GM12878 (cell line): ENCODE results near the gene NCAM1. TPM values are rescaled to one million over a fixed set of nuclear protein-coding genes. Genes with fewer than 3 reads are reported as not detected.

ENCODE experiments used
- ATAC-seq: fragments of 200-7000 bp; cut with Tn5 transposase; 3 replicates; pipeline ENCODE4 v1.9.1; 2020; ENCODE audit warnings: mild to moderate bottlenecking, moderate library complexity
- BruUV-seq: library from RNA; stranded (reverse); fragments of 400-500 nt; replicated peaks from 2 replicates; lab custom pipeline; 2021; lab: Mats Ljungman, UMichigan
- CTCF ChIA-PET: fragments of 300-600 bp; sonication (Branson Sonifier 250); formaldehyde crosslinking; extraction: SDS; loops from one replicate; lab custom pipeline; 2021; ENCODE audit warnings: inconsistent platforms; lab: Yijun Ruan, JAX
- POLR2A ChIA-PET: fragments of 350-600 bp; formaldehyde crosslinking; extraction: SDS; loops from one replicate; lab custom pipeline; 2021; ENCODE audit warnings: inconsistent platforms; lab: Charles Lee
- RAD21 ChIA-PET: fragments of 300-600 bp; sonication (Branson Sonifier 250); formaldehyde crosslinking; loops from one replicate; lab custom pipeline; 2023; ENCODE audit warnings: antibody characterized with exemption; ENCODE audit not compliant: unreplicated experiment; lab: Charles Lee
- SMC1A ChIA-PET: fragments of 300-600 bp; sonication (Branson Sonifier 250); formaldehyde crosslinking; loops from one replicate; lab custom pipeline; 2023; ENCODE audit not compliant: unreplicated experiment, uncharacterized antibody; lab: Charles Lee
- DNase-seq: peaks from one replicate; pipeline ENCODE4 v3.0.0-alpha.2; 2011; ENCODE audit warnings: low read depth, low spot score
- FAIRE-seq: peaks from 3 replicates; lab custom pipeline; 2011; peaks lifted over from hg19 to GRCh38; lab: Jason Lieb, UNC
- H2AFZ ChIP-seq: 2 replicates; pipeline ENCODE4 v1.6.0; 2011; ENCODE audit warnings: low read depth, low read length, control low read depth; ENCODE audit not compliant: control insufficient read depth
- H3K27ac ChIP-seq: 2 replicates; pipeline ENCODE4 v1.5.1; 2011; ENCODE audit warnings: control low read depth; ENCODE audit not compliant: control insufficient read depth, insufficient read depth
- H3K27me3 ChIP-seq, 2 experiments: replicated peaks in 1 of 2; 2 replicates each; pipeline versions ENCODE4 v1.6.0 to v1.6.1; 2011; ENCODE audit warnings: low read length in 1 of 2; ENCODE audit not compliant: control insufficient read depth in 2 of 2, insufficient read depth in 2 of 2
- H3K36me3 ChIP-seq, 2 experiments: 2 replicates each; pipeline ENCODE4 v1.5.1; 2011; ENCODE audit warnings: low read length in 1 of 2; ENCODE audit not compliant: control insufficient read depth in 2 of 2, insufficient read depth in 2 of 2
- H3K4me1 ChIP-seq: 2 replicates; pipeline ENCODE4 v1.6.1; 2011; ENCODE audit warnings: mild to moderate bottlenecking, low read length, moderate library complexity, mixed read lengths; ENCODE audit not compliant: control insufficient read depth, insufficient read depth
- H3K4me2 ChIP-seq: 2 replicates; pipeline ENCODE4 v1.6.0; 2011; ENCODE audit warnings: control low read depth; ENCODE audit not compliant: control insufficient read depth, insufficient read depth
- H3K4me3 ChIP-seq: fragments of 200-600 bp; sonication (generic); 2 replicates; pipeline ENCODE4 v1.5.1; 2016
- H3K79me2 ChIP-seq: 2 replicates; pipeline ENCODE4 v1.6.0; 2011; ENCODE audit warnings: low read length; ENCODE audit not compliant: control insufficient read depth, insufficient read depth
- H3K9ac ChIP-seq: 2 replicates; pipeline ENCODE4 v1.8.0; 2011; ENCODE audit warnings: low read length, control low read depth, mixed read lengths; ENCODE audit not compliant: control insufficient read depth, insufficient read depth
- H3K9me3 ChIP-seq: replicated peaks from 3 replicates; pipeline ENCODE4 v1.5.1; 2011; ENCODE audit warnings: mild to moderate bottlenecking, low read length; ENCODE audit not compliant: control insufficient read depth, insufficient read depth
- H4K20me1 ChIP-seq: 2 replicates; pipeline ENCODE4 v1.6.0; 2011; ENCODE audit not compliant: control insufficient read depth, insufficient read depth
- BCL3 ChIP-seq: IDR thresholded peaks from 2 replicates; pipeline ENCODE4 v1.6.1; 2011; ENCODE audit warnings: borderline replicate concordance, low read depth, mild to moderate bottlenecking, moderate library complexity, low read length; ENCODE audit not compliant: insufficient read depth, poor library complexity, severe bottlenecking
- CHD2 ChIP-seq: IDR thresholded peaks from 2 replicates; pipeline ENCODE4 v1.6.1; 2011; ENCODE audit warnings: low read depth, low read length, improper control_type of control experiment, borderline replicate concordance
- CREM ChIP-seq: IDR thresholded peaks from 2 replicates; pipeline ENCODE4 v1.6.1; 2014; ENCODE audit warnings: antibody characterized with exemption, low read depth
- E4F1 ChIP-seq: fragments of 450-650 bp; IDR thresholded peaks from 2 replicates; pipeline ENCODE4 v1.6.1; 2018; ENCODE audit warnings: borderline replicate concordance, mild to moderate bottlenecking; ENCODE audit not compliant: partially characterized antibody
- EGR1 ChIP-seq, 2 experiments: IDR thresholded peaks; 1 replicate in 1 of 2; 2 replicates in 1 of 2; pipeline ENCODE4 v1.6.1; 2011 to 2012; ENCODE audit warnings: low read depth in 2 of 2, low read length in 2 of 2, borderline replicate concordance in 1 of 2, mild to moderate bottlenecking in 1 of 2, moderate library complexity in 1 of 2
- ESRRA ChIP-seq: IDR thresholded peaks from 2 replicates; pipeline ENCODE4 v1.6.1; 2012; ENCODE audit warnings: mild to moderate bottlenecking, low read length, improper control_type of control experiment
- EZH2 ChIP-seq: IDR thresholded peaks from 2 replicates; pipeline ENCODE4 v1.6.1; 2012; ENCODE audit warnings: low read depth, mild to moderate bottlenecking, control low read depth, inconsistent platforms, low read length, borderline replicate concordance; ENCODE audit not compliant: control insufficient read depth
- FOXM1 ChIP-seq: IDR thresholded peaks from 2 replicates; pipeline ENCODE4 v1.6.1; 2012; ENCODE audit warnings: low read depth, mild to moderate bottlenecking, inconsistent platforms, low read length, moderate library complexity
- HDAC6 ChIP-seq: fragments of 200-600 bp; sonication (generic); IDR thresholded peaks from one replicate; pipeline ENCODE4 v1.8.0; 2017; ENCODE audit warnings: antibody characterized with exemption; ENCODE audit not compliant: unreplicated experiment
- MEF2B ChIP-seq: fragments of 450-650 bp; IDR thresholded peaks from 2 replicates; pipeline ENCODE4 v1.6.1; 2018; ENCODE audit warnings: mild to moderate bottlenecking, moderate library complexity; ENCODE audit not compliant: partially characterized antibody, poor library complexity, severe bottlenecking
- MXI1 ChIP-seq: fragments of 150-350 bp; IDR thresholded peaks from 2 replicates; pipeline ENCODE4 v1.6.1; 2011; ENCODE audit warnings: low read depth, mild to moderate bottlenecking, inconsistent platforms, low read length, improper control_type of control experiment
- SREBF2 ChIP-seq: IDR thresholded peaks from 2 replicates; pipeline ENCODE4 v1.6.1; 2012; ENCODE audit warnings: mild to moderate bottlenecking, low read length
- TARDBP ChIP-seq: IDR thresholded peaks from 2 replicates; pipeline ENCODE4 v1.6.1; 2016; ENCODE audit warnings: borderline replicate concordance
- ZBED1 ChIP-seq: IDR thresholded peaks from 2 replicates; pipeline ENCODE4 v1.6.1; 2016; ENCODE audit warnings: borderline replicate concordance
- ZNF274 ChIP-seq: IDR thresholded peaks from one replicate; pipeline ENCODE4 v1.8.0; 2011; ENCODE audit not compliant: insufficient read length, insufficient read depth
- WGBS: methylation state at CpG from one replicate; pipeline ENCODE4 v1.1.6; 2016; ENCODE audit warnings: low lambda C conversion rate; ENCODE audit not compliant: insufficient replicate concordance, insufficient coverage; ENCODE audit errors: missing lambda C conversion rate; 5-methylcytosine and 5-hydroxymethylcytosine counted together
- in situ Hi-C: fragments of 300-500 bp; cut with MboI; formaldehyde crosslinking; loops from 9 replicates; pipeline ENCODE4 v1.14.3; 2018; ENCODE audit warnings: mixed read lengths
- intact Hi-C: fragments of 100-400 bp; cut with micrococcal nuclease; formaldehyde crosslinking; loops from one replicate; pipeline ENCODE4 v1.14.2; 2022; ENCODE audit not compliant: unreplicated experiment
- polyA plus RNA-seq, 11 experiments: library from polyadenylated mRNA; depleted of rRNA in 4 of 11; unstranded in 6 of 11; stranded (reverse) in 5 of 11; fragments of >200 nt; fragmentation: Nextera tagmentation in 4 of 11; fragmentation: Illumina TruSeq in 1 of 11; extraction: Ambion mirVana in 4 of 11; extraction: Trizol in 1 of 11; gene quantifications; 1 replicate in 1 of 11; 2 replicates in 10 of 11; pipeline versions ENCODE4 v1.2.1 to v1.2.3, GENCODE V29; 2011 to 2016; ENCODE audit warnings: inconsistent platforms in 2 of 11, missing spikeins in 2 of 11, low read depth in 1 of 11
- total RNA-seq, 4 experiments: library from RNA; depleted of rRNA in 3 of 4; stranded (reverse); fragments of >200 nt in 3 of 4; fragmentation: Illumina TruSeq in 1 of 4; extraction: Trizol in 1 of 4; gene quantifications; 2 replicates each; pipeline versions ENCODE4 v1.2.1 to v1.2.3, GENCODE V29; 2013 to 2021

NCAM1 gene
- total and polyA plus RNA-seq, 10 of the 15 experiments (the other 5 are each of a cell fraction or from before 2014, with no cell fraction given), result 0.10 to 0.23 (median 0.11) TPM; not detected in 7

GRCh38 chr11:113045146-113045545 lies 83.9 kb downstream of the NCAM1 start:
- no peak for FAIRE-seq

GRCh38 chr11:113046866-113047265 lies 85.6 kb downstream of the NCAM1 start:
- H3K27ac ChIP-seq, result no peak overlapping the region
- H3K27me3 ChIP-seq, result no peaks in the 10 kb centered on the region
- no TSS peak for BruUV-seq
- H3K9ac ChIP-seq, result no peak overlapping the region
- H4K20me1 ChIP-seq, result no peaks in the 10 kb centered on the region
- DNase-seq (no peak), ATAC-seq (no peak), FAIRE-seq (no peak)
- in situ Hi-C loops (no loop called here), intact Hi-C loops (no loop called here)
- SMC1A ChIA-PET, result interaction anchor here (1.6 kb wide), 1 partner anchor 10 kb away, joined by 3 read pairs; no protein-coding TSS in a partner anchor
- no peaks in the 10 kb centered on the region for H3K36me3 ChIP-seq
- POLR2A ChIA-PET, result no interaction called here
- H3K4me2 ChIP-seq, result no peak overlapping the region
- H3K9me3 ChIP-seq, result peaks cover 2% of the 10 kb centered on the region; the same call in 1 of the 3 replicates
- no peaks in the 10 kb centered on the region for H3K4me1 ChIP-seq
- RAD21 ChIA-PET, result no interaction called here
- CTCF ChIA-PET, result no interaction called here
- 0% methylated on average over 2 of the region's 2 CpGs for WGBS
- no peak overlapping the region for H3K4me3 ChIP-seq
- H2AFZ ChIP-seq, result no peak overlapping the region
- no peaks in the 10 kb centered on the region for H3K79me2 ChIP-seq
- no peak for TF ChIP-seq CREM
- TF ChIP-seq CHD2, result no peak
- TF ChIP-seq TARDBP, result no peak
- no peak for TF ChIP-seq ZBED1
- TF ChIP-seq MXI1, result no peak
- TF ChIP-seq SREBF2, result no peak
- TF ChIP-seq EZH2, result no peak
- TF ChIP-seq ZNF274, result no peak
- no peak for TF ChIP-seq FOXM1
- no peak for TF ChIP-seq E4F1
- no peak for TF ChIP-seq MEF2B

More at GRCh38 chr11:113045146-113045545, 83.9 kb downstream of the NCAM1 start:
- H4K20me1 ChIP-seq, result no peaks in the 10 kb centered on the region
- intact Hi-C loops, result no loop called here
- 56% methylated on average over 15 of the region's 15 CpGs for WGBS
- H3K9ac ChIP-seq, result no peak overlapping the region
- H3K4me3 ChIP-seq, result no peak overlapping the region
- DNase-seq (no peak), ATAC-seq (no peak)
- POLR2A ChIA-PET, result no interaction called here
- H3K36me3 ChIP-seq, result no peaks in the 10 kb centered on the region
- no peak overlapping the region for H3K27ac ChIP-seq
- H3K4me2 ChIP-seq, result no peak overlapping the region
- TF ChIP-seq MEF2B (no peak), HDAC6 (no peak), EGR1 (IDR thresholded peaks at IDR 0.05; ENCODE audit: borderline replicate concordance in 1 of 2, low read depth in 2 of 2, low read length in 2 of 2) (no peak), ESRRA (no peak), BCL3 (no peak)
- SMC1A ChIA-PET, result interaction anchor here (1.6 kb wide), 1 partner anchor 8 kb away, joined by 3 read pairs; no protein-coding TSS in a partner anchor
- peaks cover 2% of the 10 kb centered on the region; the same call in 1 of the 3 replicates for H3K9me3 ChIP-seq
- H3K4me1 ChIP-seq, result no peaks in the 10 kb centered on the region
- no peaks in the 10 kb centered on the region for H3K27me3 ChIP-seq
- RAD21 ChIA-PET, result no interaction called here
- in situ Hi-C loops, result no loop called here
- H3K79me2 ChIP-seq, result no peaks in the 10 kb centered on the region
- CTCF ChIA-PET, result no interaction called here
- H2AFZ ChIP-seq, result no peak overlapping the region
- BruUV-seq, result no TSS peak
